Gastroesophageal sphincter (tissue), 4 donors: ENCODE data around the gene LYST. TPM values are rescaled to one million over a fixed set of nuclear protein-coding genes. Genes with fewer than 3 reads are reported as not detected.
"Not testable (repeated sequence)": the region's sequence is repeated elsewhere in the genome, so short reads cannot be mapped to it uniquely, and the experiment has no call there.

Experiments
- ATAC-seq: fragments of 150-250 bp; one replicate; pipeline ENCODE4 v1.9.1; 2016; ENCODE audit warnings: mild to moderate bottlenecking, moderate library complexity
- H3K27ac ChIP-seq, 4 donors: fragments of 200-600 bp; sonication (generic) in 3 of 4; 1 replicate in 3 of 4; 2 replicates in 1 of 4; pipeline ENCODE4 v1.5.1; 2016 to 2019
- H3K27me3 ChIP-seq: fragments of 200-600 bp; sonication (generic); one replicate; pipeline ENCODE4 v1.5.1; 2019
- H3K36me3 ChIP-seq, 2 donors: fragments of 200-600 bp; sonication (generic); one replicate each; pipeline ENCODE4 v1.5.1; 2019; ENCODE audit warnings: control low read depth in 1 of 2
- H3K4me1 ChIP-seq, 3 donors: fragments of 200-600 bp; sonication (generic); 1 replicate in 2 of 3; 2 replicates in 1 of 3; pipeline ENCODE4 v1.5.1; 2016 to 2019; ENCODE audit warnings: control low read depth in 2 of 3
- H3K4me3 ChIP-seq, 2 donors: fragments of 200-600 bp; sonication (generic); one replicate each; pipeline ENCODE4 v1.5.1; 2019; ENCODE audit warnings: mild to moderate bottlenecking in 1 of 2, moderate library complexity in 1 of 2
- H3K9me3 ChIP-seq, 3 donors: fragments of 200-600 bp; sonication (generic); one replicate each; pipeline ENCODE4 v1.5.1; 2017 to 2019; ENCODE audit warnings: control low read depth in 2 of 3
- EP300 ChIP-seq: sonication (generic); formaldehyde crosslinking; IDR thresholded peaks from one replicate; pipeline ENCODE4 v1.6.1; 2017; ENCODE audit warnings: antibody characterized with exemption, mild to moderate bottlenecking
- POLR2A ChIP-seq, 2 donors: fragments of 450-650 bp; IDR thresholded peaks; one replicate each; pipeline ENCODE4 v1.6.1; 2017; ENCODE audit warnings: antibody characterized with exemption in 2 of 2, mild to moderate bottlenecking in 2 of 2, moderate library complexity in 1 of 2
- POLR2AphosphoS5 ChIP-seq: sonication (generic); formaldehyde crosslinking; IDR thresholded peaks from one replicate; pipeline ENCODE4 v1.6.1; 2017; ENCODE audit warnings: antibody characterized with exemption
- WGBS, 2 donors: methylation state at CpG; one replicate each; pipeline ENCODE4 v1.1.5; 2018; ENCODE audit warnings: low coverage in 1 of 2; 5-methylcytosine and 5-hydroxymethylcytosine counted together
- total RNA-seq, 4 donors: library from RNA; depleted of rRNA; stranded (reverse); fragments of >200 nt; gene quantifications; one replicate each; pipeline ENCODE4 v1.1.0, GENCODE V29; 2016
- TF ChIP-seq, protein P1 (sequence below), 4 experiments: fragments of 200-600 bp in 2 of 4; fragments of 450-650 bp in 2 of 4; sonication (generic) in 1 of 4; IDR thresholded peaks; one replicate each; pipeline ENCODE4 v1.5.1; 2017 to 2019; ENCODE audit warnings: antibody characterized with exemption in 4 of 4, mild to moderate bottlenecking in 2 of 4, moderate library complexity in 2 of 4

LYST gene
- total RNA-seq, 4 donors from 2014 or later: 27.4 to 63.5 (median 31.4) TPM

DNA sequence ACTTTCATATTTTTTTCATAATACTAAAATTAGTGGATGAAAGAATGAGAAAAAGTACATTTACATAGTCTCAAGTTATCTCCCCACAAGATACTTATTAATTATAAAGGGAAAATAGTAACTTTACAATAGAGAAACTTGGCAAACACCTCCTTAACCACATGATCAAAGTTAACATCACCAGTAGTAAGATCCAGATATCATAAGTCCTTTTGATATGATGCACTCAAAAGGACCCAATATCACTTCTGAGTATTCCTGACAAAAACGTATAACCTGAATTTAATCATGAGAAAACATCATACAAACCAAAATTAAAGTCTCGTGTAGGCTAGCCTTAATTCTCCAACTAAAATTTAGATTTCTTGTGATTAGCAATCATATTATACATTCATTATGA is 67.4 kb downstream of the LYST start:
- no peak overlapping the region for H3K27ac ChIP-seq
- 81 to 85% methylated on average over 2 of the region's 2 CpGs for WGBS, 2 donors
- H3K9me3 ChIP-seq: peaks cover 0 to 4% (median 0%) of the 10 kb centered on the region in 3 donors
- H3K27me3 ChIP-seq: no peaks in the 10 kb centered on the region
- peaks cover 0 to 27% of the 10 kb centered on the region in 2 donors for H3K36me3 ChIP-seq
- H3K4me3 ChIP-seq: no peak overlapping the region
- no peaks in the 10 kb centered on the region for H3K4me1 ChIP-seq
- TF ChIP-seq POLR2A (IDR thresholded peaks at IDR 0.05) (no peak), POLR2AphosphoS5 (no peak), EP300 (no peak)
- TF ChIP-seq, protein P1, sequence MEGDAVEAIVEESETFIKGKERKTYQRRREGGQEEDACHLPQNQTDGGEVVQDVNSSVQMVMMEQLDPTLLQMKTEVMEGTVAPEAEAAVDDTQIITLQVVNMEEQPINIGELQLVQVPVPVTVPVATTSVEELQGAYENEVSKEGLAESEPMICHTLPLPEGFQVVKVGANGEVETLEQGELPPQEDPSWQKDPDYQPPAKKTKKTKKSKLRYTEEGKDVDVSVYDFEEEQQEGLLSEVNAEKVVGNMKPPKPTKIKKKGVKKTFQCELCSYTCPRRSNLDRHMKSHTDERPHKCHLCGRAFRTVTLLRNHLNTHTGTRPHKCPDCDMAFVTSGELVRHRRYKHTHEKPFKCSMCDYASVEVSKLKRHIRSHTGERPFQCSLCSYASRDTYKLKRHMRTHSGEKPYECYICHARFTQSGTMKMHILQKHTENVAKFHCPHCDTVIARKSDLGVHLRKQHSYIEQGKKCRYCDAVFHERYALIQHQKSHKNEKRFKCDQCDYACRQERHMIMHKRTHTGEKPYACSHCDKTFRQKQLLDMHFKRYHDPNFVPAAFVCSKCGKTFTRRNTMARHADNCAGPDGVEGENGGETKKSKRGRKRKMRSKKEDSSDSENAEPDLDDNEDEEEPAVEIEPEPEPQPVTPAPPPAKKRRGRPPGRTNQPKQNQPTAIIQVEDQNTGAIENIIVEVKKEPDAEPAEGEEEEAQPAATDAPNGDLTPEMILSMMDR (IDR thresholded peaks at IDR 0.05): no peak
- no peak for ATAC-seq

DNA sequence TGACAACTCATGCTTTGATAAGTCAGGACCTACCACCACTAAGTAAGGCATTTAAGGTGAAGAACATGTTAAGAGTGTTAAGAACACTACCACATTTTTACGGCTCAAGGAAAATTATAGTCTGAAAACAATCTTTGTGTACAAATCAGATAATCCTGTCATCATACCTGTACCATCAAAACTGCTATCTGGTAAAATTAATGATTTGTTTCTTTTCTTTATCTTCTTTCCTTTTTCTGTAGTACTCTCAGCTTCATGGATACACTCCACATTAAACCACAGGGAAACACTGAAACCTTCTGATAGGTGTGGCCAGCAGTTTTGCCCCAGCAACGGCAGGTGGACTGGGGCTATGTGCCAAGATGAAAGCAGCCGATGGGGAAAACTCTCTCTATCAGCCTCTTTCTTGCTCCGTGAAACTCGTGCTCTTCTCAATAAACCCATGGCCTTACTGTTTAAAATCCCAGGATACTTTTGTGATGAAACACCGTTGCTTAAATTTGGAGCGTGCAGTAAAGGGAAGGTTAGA is 75.1 kb downstream of the LYST start:
- ATAC-seq: no peak
- Histone ChIP-seq H3K4me3 (no peak overlapping the region), H3K36me3 (peaks cover 0 to 84% of the 10 kb centered on the region in 2 donors), H3K9me3 (peaks cover 0 to 4% (median 0%) of the 10 kb centered on the region in 3 donors), H3K27me3 (no peaks in the 10 kb centered on the region), H3K27ac (no peak overlapping the region), H3K4me1 (no peaks in the 10 kb centered on the region)
- TF ChIP-seq, protein P1 (IDR thresholded peaks at IDR 0.05): no peak
- no peak for TF ChIP-seq EP300
- TF ChIP-seq POLR2AphosphoS5: no peak
- TF ChIP-seq POLR2A (IDR thresholded peaks at IDR 0.05): no peak
- WGBS, 2 donors: 83 to 100% methylated on average over 3 to 6 of the region's 7 CpGs

GRCh38 chr1:235790123-235790522 is 76.6 kb downstream of the LYST start:
- H3K36me3 ChIP-seq: peaks cover 0 to 72% of the 10 kb centered on the region in 2 donors
- H3K4me1 ChIP-seq: no peaks in the 10 kb centered on the region
- H3K27ac ChIP-seq: no peak overlapping the region
- no peak for ATAC-seq
- no peaks in the 10 kb centered on the region for H3K27me3 ChIP-seq
- no peak overlapping the region for H3K4me3 ChIP-seq
- no peak for TF ChIP-seq EP300
- TF ChIP-seq, protein P1 (IDR thresholded peaks at IDR 0.05): no peak
- no peak for TF ChIP-seq POLR2AphosphoS5
- no peak for TF ChIP-seq POLR2A (IDR thresholded peaks at IDR 0.05)
- H3K9me3 ChIP-seq: no peaks in the 10 kb centered on the region

- H3K9me3 ChIP-seq: not testable (repeated sequence)
- peaks cover 0 to 61% of the 10 kb centered on the region in 2 donors for H3K36me3 ChIP-seq
These were observed 80.3 kb downstream of the LYST start for GRCh38 chr1:235786227-235786898.

DNA sequence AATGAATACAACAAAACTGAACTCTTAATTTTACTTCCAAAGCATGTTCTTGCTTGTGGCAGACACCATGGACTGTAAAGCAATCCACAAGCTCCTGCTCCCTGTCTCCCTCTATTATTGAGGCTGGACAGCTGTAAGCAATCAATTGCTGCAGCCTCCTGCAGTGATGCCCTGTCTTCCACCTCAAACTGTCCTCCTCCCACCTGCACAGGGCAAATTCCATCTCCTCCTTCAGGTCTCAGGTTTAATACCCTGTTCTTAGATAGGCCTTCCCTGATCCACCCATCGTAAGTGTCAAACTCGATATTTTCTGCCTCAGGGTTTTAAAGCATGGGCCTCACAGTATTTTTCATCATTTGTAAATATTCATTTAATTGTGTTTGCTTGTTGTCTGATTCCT is 81.8 kb downstream of the LYST start:
- no peak overlapping the region for H3K27ac ChIP-seq
- no peak for ATAC-seq
- no peaks in the 10 kb centered on the region for H3K9me3 ChIP-seq
- WGBS, 2 donors: 88% methylated on average over 2 of the region's 2 CpGs; no CpG with 5 or more reads in 1 of the 2 donors
- H3K27me3 ChIP-seq: no peaks in the 10 kb centered on the region
- H3K4me1 ChIP-seq: peaks cover 0 to 9% (median 0%) of the 10 kb centered on the region in 3 donors
- TF ChIP-seq EP300: no peak
- no peak for TF ChIP-seq POLR2A (IDR thresholded peaks at IDR 0.05)
- TF ChIP-seq POLR2AphosphoS5: no peak
- TF ChIP-seq, protein P1 (IDR thresholded peaks at IDR 0.05): no peak
- H3K36me3 ChIP-seq: peaks cover 0 to 55% of the 10 kb centered on the region in 2 donors
- H3K4me3 ChIP-seq: no peak overlapping the region

More at GRCh38 chr1:235786227-235786898, 80.3 kb downstream of the LYST start:
- H3K27ac ChIP-seq, H3K4me3 ChIP-seq, H3K4me1 ChIP-seq, ATAC-seq, H3K27me3 ChIP-seq: not testable (repeated sequence)
- WGBS, 2 donors: 96 to 100% methylated on average over 1 to 4 of the region's 8 CpGs
